Psoas muscle (tissue), 8 donors: ENCODE data around the gene SLIT3. TPM values are rescaled to one million over a fixed set of nuclear protein-coding genes. Genes with fewer than 3 reads are reported as not detected.
"Not testable (repeated sequence)": the region's sequence is repeated elsewhere in the genome, so short reads cannot be mapped to it uniquely, and the experiment has no call there.

ENCODE experiments used
- ATAC-seq, 4 donors: fragments of 200-7000 bp; cut with Tn5 transposase; one replicate each; pipeline ENCODE4 v1.9.1; 2020; ENCODE audit warnings: moderate library complexity in 3 of 4, mild to moderate bottlenecking in 2 of 4
- DNase-seq, 2 donors: peaks; one replicate each; pipeline ENCODE4 v3.0.0-alpha.2; 2020
- H3K27ac ChIP-seq: fragments of 200-600 bp; one replicate; pipeline ENCODE4 v1.8.0; 2022
- H3K27me3 ChIP-seq, 3 donors: fragments of 200-600 bp in 1 of 3; one replicate each; pipeline versions ENCODE4 v1.6.1 to v1.8.0; 2013 to 2022; ENCODE audit warnings: low read length in 2 of 3, mild to moderate bottlenecking in 2 of 3, moderate library complexity in 1 of 3; ENCODE audit not compliant: insufficient read depth in 3 of 3
- H3K36me3 ChIP-seq, 2 donors: fragments of 200-600 bp in 1 of 2; one replicate each; pipeline versions ENCODE4 v1.6.1 to v1.8.0; 2013 to 2022; ENCODE audit warnings: low read depth in 1 of 2, mild to moderate bottlenecking in 1 of 2, moderate library complexity in 1 of 2; ENCODE audit not compliant: insufficient read depth in 1 of 2
- H3K4me1 ChIP-seq: fragments of 200-600 bp; one replicate; pipeline ENCODE4 v1.8.0; 2022
- H3K4me3 ChIP-seq: fragments of 200-600 bp; one replicate; pipeline ENCODE4 v1.8.0; 2022; ENCODE audit warnings: mild to moderate bottlenecking
- H3K9me3 ChIP-seq: fragments of 200-600 bp; one replicate; pipeline ENCODE4 v1.8.0; 2022
- CTCF ChIP-seq: fragments of 200-600 bp; IDR thresholded peaks from one replicate; pipeline ENCODE4 v1.8.0; 2022; ENCODE audit warnings: antibody characterized with exemption
- WGBS, 3 donors: extraction: QIAGEN DNeasy Blood & Tissue Kit; methylation state at CpG; one replicate each; pipeline versions ENCODE4 v1.1.6 to v1.1.7; 2013; 5-methylcytosine and 5-hydroxymethylcytosine counted together
- intact Hi-C, 2 donors: fragments of 100-400 bp; cut with DNase I; formaldehyde crosslinking; loops; one replicate each; pipeline versions ENCODE4 v1.11.0 to v1.14.2; 2022
- polyA plus RNA-seq, 3 donors: library from polyadenylated mRNA; stranded (reverse); fragments of 200-250 nt; gene quantifications; one replicate each; pipeline ENCODE4 v1.2.3, GENCODE V29; 2013
- total RNA-seq, 4 donors: library from RNA; stranded (reverse); fragmentation: NEBNext Ultra II Directional in 2 of 4; extraction: Animal tissue kit (Norgen Biotek cat#: 25700) in 2 of 4; gene quantifications; one replicate each; pipeline versions ENCODE4 v1.2.1 to v1.2.4, GENCODE V29; 2021 to 2023
- donor health status: healthy with polysubstance abuse.
- donor health status: DM: no; HTN: no; CAD: no; lungs with moderate emphysema.
- donor health status: Bipolar disorder and iron deficiency.
- donor health status: healthy.
- donor health status: DM: yes; HTN: yes; CAD: no.
- donor health status: DM: no; HTN: no; CAD: no.
- donor health status: DM: no; HTN: no; CAD: no.
- donor health status: DM: yes; HTN: yes; CAD: no.

The SLIT3 gene
- total and polyA plus RNA-seq, 7 donors: 0.81 to 5.9 (median 2.1) TPM

- Histone ChIP-seq H3K27ac (no peak overlapping the region), H3K27me3 (no peaks in the 10 kb centered on the region), H3K9me3 (no peaks in the 10 kb centered on the region), H3K36me3 (no peaks in the 10 kb centered on the region), H3K4me3 (no peak overlapping the region), H3K4me1 (no peaks in the 10 kb centered on the region)
- no peak for TF ChIP-seq CTCF
- 57 to 67% (median 59%) methylated on average over 10 of the region's 10 CpGs for WGBS, 3 donors
- intact Hi-C loops: no loop called here
- DNase-seq: no peak
- ATAC-seq: no peak
Measured at GRCh38 chr5:169148138-169148740, 152.7 kb downstream of the SLIT3 start.

- H3K9me3 ChIP-seq: no peaks in the 10 kb centered on the region
- no peaks in the 10 kb centered on the region for H3K36me3 ChIP-seq
- H3K27me3 ChIP-seq: no peaks in the 10 kb centered on the region
- H3K4me3 ChIP-seq: no peak overlapping the region
- no peaks in the 10 kb centered on the region for H3K4me1 ChIP-seq
- no peak overlapping the region for H3K27ac ChIP-seq
- ATAC-seq (no peak), DNase-seq (no peak)
- intact Hi-C loops: no loop called here
- no peak for TF ChIP-seq CTCF
- WGBS, 3 donors: 75 to 79% (median 78%) methylated on average over 4 of the region's 4 CpGs
Measured at GRCh38 chr5:169147534-169147933, 153.4 kb downstream of the SLIT3 start.

- no peak overlapping the region for H3K27ac ChIP-seq
- no peaks in the 10 kb centered on the region for H3K36me3 ChIP-seq
- WGBS, 3 donors: 55 to 66% (median 61%) methylated on average over 8 of the region's 8 CpGs
- H3K9me3 ChIP-seq: no peaks in the 10 kb centered on the region
- intact Hi-C loops: no loop called here
- ATAC-seq (peak; percentile 40 to 87 (median 64)), DNase-seq (peak in 1 of 2 donors; percentile 59)
- TF ChIP-seq CTCF: no peak
- H3K27me3 ChIP-seq: no peaks in the 10 kb centered on the region
- H3K4me1 ChIP-seq: no peaks in the 10 kb centered on the region
- H3K4me3 ChIP-seq: no peak overlapping the region
Measured at GRCh38 chr5:169146158-169146557, 154.8 kb downstream of the SLIT3 start.

- no peaks in the 10 kb centered on the region for H3K9me3 ChIP-seq
- DNase-seq (peak; percentile 34 to 59), ATAC-seq (peak; percentile 74 to 87 (median 81))
- TF ChIP-seq CTCF: no peak
- H3K4me1 ChIP-seq: no peaks in the 10 kb centered on the region
- H3K27me3 ChIP-seq: no peaks in the 10 kb centered on the region
- H3K36me3 ChIP-seq: no peaks in the 10 kb centered on the region
- 29 to 34% (median 34%) methylated on average over 3 of the region's 3 CpGs for WGBS, 3 donors
- H3K27ac ChIP-seq: no peak overlapping the region
- no peak overlapping the region for H3K4me3 ChIP-seq
- intact Hi-C loops: no loop called here
Measured at GRCh38 chr5:169142264-169142970, 158.5 kb downstream of the SLIT3 start.

- not testable (repeated sequence) for H3K27ac ChIP-seq
Measured at GRCh38 chr5:169140215-169140614, 160.7 kb downstream of the SLIT3 start.

More at GRCh38 chr5:169140215-169140614, 160.7 kb downstream of the SLIT3 start:
- ATAC-seq, H3K4me3 ChIP-seq, intact Hi-C loops, DNase-seq, H3K36me3 ChIP-seq, H3K27me3 ChIP-seq, H3K9me3 ChIP-seq, H3K4me1 ChIP-seq: not testable (repeated sequence)
- WGBS, 3 donors: 69 to 88% (median 81%) methylated on average over 9 of the region's 9 CpGs
